ENCODE data around the gene AZU1.

GRCh38 chr19:806815-807421, 20.7 kb upstream of the AZU1 start:
- no peak for TF ChIP-seq POLR2A (IDR thresholded peaks at IDR 0.05)
- TF ChIP-seq, protein P1, sequence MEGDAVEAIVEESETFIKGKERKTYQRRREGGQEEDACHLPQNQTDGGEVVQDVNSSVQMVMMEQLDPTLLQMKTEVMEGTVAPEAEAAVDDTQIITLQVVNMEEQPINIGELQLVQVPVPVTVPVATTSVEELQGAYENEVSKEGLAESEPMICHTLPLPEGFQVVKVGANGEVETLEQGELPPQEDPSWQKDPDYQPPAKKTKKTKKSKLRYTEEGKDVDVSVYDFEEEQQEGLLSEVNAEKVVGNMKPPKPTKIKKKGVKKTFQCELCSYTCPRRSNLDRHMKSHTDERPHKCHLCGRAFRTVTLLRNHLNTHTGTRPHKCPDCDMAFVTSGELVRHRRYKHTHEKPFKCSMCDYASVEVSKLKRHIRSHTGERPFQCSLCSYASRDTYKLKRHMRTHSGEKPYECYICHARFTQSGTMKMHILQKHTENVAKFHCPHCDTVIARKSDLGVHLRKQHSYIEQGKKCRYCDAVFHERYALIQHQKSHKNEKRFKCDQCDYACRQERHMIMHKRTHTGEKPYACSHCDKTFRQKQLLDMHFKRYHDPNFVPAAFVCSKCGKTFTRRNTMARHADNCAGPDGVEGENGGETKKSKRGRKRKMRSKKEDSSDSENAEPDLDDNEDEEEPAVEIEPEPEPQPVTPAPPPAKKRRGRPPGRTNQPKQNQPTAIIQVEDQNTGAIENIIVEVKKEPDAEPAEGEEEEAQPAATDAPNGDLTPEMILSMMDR (IDR thresholded peaks at IDR 0.05): no peak

All from lower leg skin (tissue), 3 donors.